Left kidney (tissue), 2 donors: ENCODE measurements around the gene ZMYND8. TPM values are rescaled to one million over a fixed set of nuclear protein-coding genes. Genes with fewer than 3 reads are reported as not detected.
"Not testable (repeated sequence)": the region's sequence is repeated elsewhere in the genome, so short reads cannot be mapped to it uniquely, and the experiment has no call there.

Source experiments
- DNase-seq: peaks from one replicate; pipeline ENCODE4 v3.0.0-alpha.2; 2013
- polyA plus RNA-seq: library from polyadenylated mRNA; unstranded; fragments of 120-200 nt; gene quantifications from one replicate; pipeline ENCODE4 v1.2.1, GENCODE V29; 2013; ENCODE audit not compliant: insufficient read length

The ZMYND8 gene
- polyA plus RNA-seq, 1 donor = 48.0 TPM

GRCh38 chr20:47310729-47311128 is 45.8 kb downstream of the ZMYND8 start:
- no peak for DNase-seq

- no peak for DNase-seq
These were observed 46.6 kb downstream of the ZMYND8 start for GRCh38 chr20:47309806-47310426.

- DNase-seq = no peak
These were observed 47.1 kb downstream of the ZMYND8 start for GRCh38 chr20:47309394-47309793.

GRCh38 chr20:47307569-47307968 is 48.9 kb downstream of the ZMYND8 start:
- not testable (repeated sequence) for DNase-seq

- no peak for DNase-seq
These were observed 49.6 kb downstream of the ZMYND8 start for GRCh38 chr20:47306755-47307370.

GRCh38 chr20:47306095-47306494 is 50.4 kb downstream of the ZMYND8 start:
- no peak for DNase-seq

GRCh38 chr20:47305667-47306066 is 50.8 kb downstream of the ZMYND8 start:
- no peak for DNase-seq

GRCh38 chr20:47304287-47304686 is 52.2 kb downstream of the ZMYND8 start:
- DNase-seq = no peak

- DNase-seq = no peak
These were observed 52.8 kb downstream of the ZMYND8 start for GRCh38 chr20:47303736-47304135.

GRCh38 chr20:47300071-47300470 is 56.4 kb downstream of the ZMYND8 start:
- DNase-seq = no peak

- no peak for DNase-seq
These were observed 57.9 kb downstream of the ZMYND8 start for GRCh38 chr20:47298624-47299023.

GRCh38 chr20:47297746-47298145 is 58.8 kb downstream of the ZMYND8 start:
- DNase-seq = no peak

GRCh38 chr20:47296950-47297349 is 59.5 kb downstream of the ZMYND8 start:
- DNase-seq = no peak

GRCh38 chr20:47295921-47296426 is 60.5 kb downstream of the ZMYND8 start:
- no peak for DNase-seq

GRCh38 chr20:47295129-47295813 is 61.2 kb downstream of the ZMYND8 start:
- no peak for DNase-seq

GRCh38 chr20:47293631-47294030 is 62.9 kb downstream of the ZMYND8 start:
- no peak for DNase-seq

GRCh38 chr20:47292581-47292980 is 63.9 kb downstream of the ZMYND8 start:
- no peak for DNase-seq

- DNase-seq = no peak
These were observed 65.7 kb downstream of the ZMYND8 start for GRCh38 chr20:47290666-47291430.

GRCh38 chr20:47290008-47290407 is 66.5 kb downstream of the ZMYND8 start:
- DNase-seq = no peak

- DNase-seq = no peak
These were observed 67.4 kb downstream of the ZMYND8 start for GRCh38 chr20:47289096-47289495.

- not testable (repeated sequence) for DNase-seq
These were observed 68.0 kb downstream of the ZMYND8 start for GRCh38 chr20:47288530-47288929.

- DNase-seq = no peak
These were observed 68.8 kb downstream of the ZMYND8 start for GRCh38 chr20:47287609-47288144.
